Measurements from ENCODE around the gene RAB37.

- no peak for TF ChIP-seq CTCF (IDR thresholded peaks at IDR 0.05)
- no peak for TF ChIP-seq GABPA (IDR thresholded peaks at IDR 0.05; ENCODE audit: low read depth)
- TF ChIP-seq GATA2 (CRISPR knock-in tag; IDR thresholded peaks at IDR 0.05): no peak
- TF ChIP-seq YY1 (IDR thresholded peaks at IDR 0.05; ENCODE audit: low read depth): no peak
These were observed 6.0 kb downstream of the RAB37 start for GRCh38 chr17:74742978-74743545.

Data from SK-N-SH (cell line).